Neutrophil (primary cell): Measurements from ENCODE around the gene EFCAB5.

Source experiments
- H3K27ac ChIP-seq: fragments of 200-600 bp; sonication (generic); 2 replicates; pipeline ENCODE4 v1.5.1; 2016; ENCODE audit warnings: mild to moderate bottlenecking, moderate library complexity
- H3K27me3 ChIP-seq: fragments of 200-600 bp; sonication (generic); 2 replicates; pipeline ENCODE4 v1.6.0; 2016; ENCODE audit warnings: mild to moderate bottlenecking
- H3K36me3 ChIP-seq: fragments of 200-600 bp; sonication (generic); 2 replicates; pipeline ENCODE4 v1.5.1; 2017
- H3K4me1 ChIP-seq, 2 experiments: fragments of 200-600 bp in 1 of 2; sonication (generic) in 1 of 2; 1 replicate in 1 of 2; 2 replicates in 1 of 2; pipeline versions ENCODE4 v1.5.1 to v1.6.1; 2013 to 2016; ENCODE audit warnings: low read depth in 1 of 2, low read length in 1 of 2, mild to moderate bottlenecking in 1 of 2, moderate library complexity in 1 of 2; ENCODE audit not compliant: control insufficient read depth in 1 of 2, insufficient read depth in 1 of 2
- H3K4me3 ChIP-seq, 2 experiments: fragments of 200-600 bp in 1 of 2; sonication (generic) in 1 of 2; 1 replicate in 1 of 2; 2 replicates in 1 of 2; pipeline ENCODE4 v1.5.1; 2013 to 2016; ENCODE audit warnings: low read depth in 1 of 2, low read length in 1 of 2, mild to moderate bottlenecking in 1 of 2, moderate library complexity in 1 of 2
- H3K9me3 ChIP-seq: fragments of 200-600 bp; sonication (generic); 2 replicates; pipeline ENCODE4 v1.5.1; 2016
- CTCF ChIP-seq: fragments of 200-600 bp; sonication (generic); IDR thresholded peaks from 2 replicates; pipeline ENCODE4 v1.5.1; 2016; ENCODE audit warnings: antibody characterized with exemption

Gene EFCAB5

DNA sequence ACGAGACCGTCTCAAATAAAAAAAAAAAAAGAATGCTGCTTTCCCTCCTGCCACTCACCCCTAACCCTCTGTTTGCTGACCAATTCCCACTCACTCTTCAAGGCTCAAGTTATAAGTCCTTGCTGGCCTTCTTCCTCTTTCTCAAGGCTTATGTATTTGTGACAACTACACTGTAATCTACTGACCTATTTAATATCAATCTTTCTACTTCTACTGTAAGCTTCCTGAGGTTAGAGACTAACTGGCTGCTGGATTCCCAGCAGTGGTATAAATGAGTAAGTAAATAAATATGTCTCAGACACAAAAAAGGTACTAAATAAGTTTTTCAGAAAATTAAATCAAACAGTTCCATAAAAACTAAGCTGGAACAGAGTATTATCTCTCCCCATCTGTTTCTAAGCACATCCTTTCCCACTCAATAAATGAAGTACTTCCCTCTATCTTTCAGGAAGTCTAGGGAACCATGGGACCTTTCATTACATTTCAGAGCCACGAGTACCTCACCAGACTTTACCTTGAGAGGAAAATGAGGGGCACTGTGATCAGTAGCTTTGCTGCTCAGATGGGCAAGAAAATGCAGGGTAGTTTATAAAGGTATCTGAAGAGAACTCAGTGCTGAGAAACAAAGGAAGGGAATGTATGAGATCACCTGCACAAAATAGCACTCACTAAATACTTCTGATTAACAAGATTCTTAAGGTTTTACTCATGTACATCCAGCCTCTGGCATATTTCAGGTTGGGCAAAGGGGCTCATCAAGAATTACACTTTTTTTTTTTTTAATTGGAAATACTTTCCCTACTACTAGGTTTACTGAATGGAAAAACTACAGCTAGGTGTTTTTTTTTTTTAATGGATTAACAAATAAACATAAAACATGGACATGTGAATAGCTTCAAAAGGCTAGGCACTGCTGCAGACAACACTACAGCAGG lies 22.2 kb upstream of the EFCAB5 start:
- Histone ChIP-seq H3K9me3 (no peaks in the 10 kb centered on the region), H3K4me3 (no peak overlapping the region), H3K36me3 (no peaks in the 10 kb centered on the region), H3K27ac (peak overlapping the region; percentile 22), H3K27me3 (no peaks in the 10 kb centered on the region), H3K4me1 (peaks cover 11 to 13% of the 10 kb centered on the region in 2 experiments)
- no peak for TF ChIP-seq CTCF

DNA sequence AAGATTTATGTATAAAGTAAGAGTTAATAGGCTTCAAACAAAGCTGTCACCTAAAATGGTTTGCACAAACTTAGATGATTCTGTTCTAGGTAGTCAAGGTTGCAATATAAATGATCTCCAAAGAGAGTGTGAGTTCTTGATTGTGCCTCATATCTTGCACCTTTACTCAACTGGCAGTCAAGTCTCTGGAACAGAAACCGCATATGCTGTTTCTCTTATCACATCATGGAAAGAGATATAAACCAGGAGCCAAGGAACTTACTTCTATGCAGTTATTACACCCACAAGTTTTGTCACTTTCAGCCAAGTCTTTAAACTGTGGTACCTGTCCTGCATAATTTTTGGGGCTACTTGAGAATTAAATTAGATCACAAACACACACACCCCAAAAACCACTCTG lies 16.6 kb upstream of the EFCAB5 start:
- TF ChIP-seq CTCF, result no peak
- H3K27me3 ChIP-seq, result no peaks in the 10 kb centered on the region
- peak overlapping the region; percentile 6 for H3K27ac ChIP-seq
- H3K4me1 ChIP-seq, result peaks cover 41 to 44% of the 10 kb centered on the region in 2 experiments
- H3K36me3 ChIP-seq, result no peaks in the 10 kb centered on the region
- H3K4me3 ChIP-seq, result no peak overlapping the region
- no peaks in the 10 kb centered on the region for H3K9me3 ChIP-seq

DNA sequence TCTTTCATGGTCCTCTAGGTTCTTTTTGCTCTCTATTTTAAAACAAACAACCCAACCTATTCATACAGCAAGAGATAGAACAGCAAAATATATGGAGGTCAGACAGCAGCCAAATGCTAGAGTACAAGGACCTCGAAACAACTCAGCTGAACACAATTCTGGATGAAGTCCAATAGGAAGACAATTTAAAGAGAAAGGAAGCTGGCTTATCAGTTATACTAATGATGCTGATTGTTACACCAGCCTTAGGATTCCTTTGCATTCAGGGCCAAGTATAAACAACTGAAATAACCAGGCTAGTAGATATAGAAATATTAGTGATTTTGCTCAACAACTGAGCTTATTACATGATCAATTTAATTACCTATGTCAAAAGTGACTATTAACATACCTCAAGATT lies 13.9 kb upstream of the EFCAB5 start:
- H3K27me3 ChIP-seq, result no peaks in the 10 kb centered on the region
- H3K27ac ChIP-seq, result no peak overlapping the region
- no peaks in the 10 kb centered on the region for H3K36me3 ChIP-seq
- no peak overlapping the region for H3K4me3 ChIP-seq
- H3K4me1 ChIP-seq, result peaks cover 55 to 56% of the 10 kb centered on the region in 2 experiments
- TF ChIP-seq CTCF, result no peak
- no peaks in the 10 kb centered on the region for H3K9me3 ChIP-seq

- H3K27me3 ChIP-seq, result no peaks in the 10 kb centered on the region
Observed at GRCh38 chr17:29929006-29929532, 12.4 kb upstream of the EFCAB5 start.

More at GRCh38 chr17:29929006-29929532, 12.4 kb upstream of the EFCAB5 start:
- no peak for TF ChIP-seq CTCF
- peak overlapping the region; percentile 87 for H3K27ac ChIP-seq
- H3K9me3 ChIP-seq, result no peaks in the 10 kb centered on the region
- H3K4me1 ChIP-seq, result peaks cover 53 to 56% of the 10 kb centered on the region in 2 experiments
- no peaks in the 10 kb centered on the region for H3K36me3 ChIP-seq
- peak overlapping the region; percentile 85 to 93 for H3K4me3 ChIP-seq
